HCT116 (cell line): ENCODE data around the gene LRRN2. TPM values are rescaled to one million over a fixed set of nuclear protein-coding genes. Genes with fewer than 3 reads are reported as not detected.

ENCODE experiments used
- ATAC-seq: fragments of 200-7000 bp; cut with Tn5 transposase; 2 replicates; pipeline ENCODE4 v1.9.1; 2020; ENCODE audit warnings: mild to moderate bottlenecking, moderate library complexity
- BruUV-seq: library from RNA; stranded (reverse); fragments of 400-500 nt; replicated peaks from 2 replicates; lab custom pipeline; 2021; lab: Mats Ljungman, UMichigan
- CTCF ChIA-PET: fragments of 300-600 bp; sonication (Branson Sonifier 250); formaldehyde crosslinking; loops from one replicate; lab custom pipeline; 2021; ENCODE audit warnings: antibody characterized with exemption; lab: Charles Lee
- POLR2A ChIA-PET: fragments of 300-600, 350-600 bp; sonication (Branson Sonifier 250); formaldehyde crosslinking; loops from one replicate; lab custom pipeline; 2021; ENCODE audit warnings: antibody characterized with exemption; lab: Charles Lee
- RAD21 ChIA-PET, 2 experiments: fragments of 300-600 bp; sonication (Branson Sonifier 250); formaldehyde crosslinking; loops; one replicate each; lab custom pipeline; 2023; ENCODE audit warnings: low total read pairs in 2 of 2; ENCODE audit not compliant: uncharacterized antibody in 2 of 2, unreplicated experiment in 2 of 2, low non-redundant PET in 1 of 2; lab: Charles Lee
- DNase-seq: peaks from one replicate; pipeline ENCODE4 v3.0.0-alpha.2; 2010; ENCODE audit warnings: low read depth, low spot score
- H2AFZ ChIP-seq: fragments of 200-600 bp; shearing (Covaris generic), sonication (generic); 2 replicates; pipeline ENCODE4 v1.6.1; 2017; ENCODE audit warnings: low read depth, mixed run types, mixed read lengths, antibody characterized with exemption, low read length; ENCODE audit not compliant: poor library complexity, severe bottlenecking
- H3K27ac ChIP-seq: 2 replicates; pipeline ENCODE4 v1.5.1; 2012; ENCODE audit warnings: low read depth, low read length
- H3K27me3 ChIP-seq: fragments of 200-600 bp; sonication (generic); 2 replicates; pipeline ENCODE4 v1.6.1; 2016; ENCODE audit warnings: mixed run types, low read length, mixed read lengths; ENCODE audit not compliant: insufficient read depth
- H3K36me3 ChIP-seq, 2 experiments: fragments of 200-500 bp in 1 of 2; fragments of 200-600 bp in 1 of 2; sonication (Bioruptor generic) in 1 of 2; sonication (generic) in 1 of 2; 2 replicates each; pipeline versions ENCODE4 v1.5.1 to v1.6.1; 2014 to 2016; ENCODE audit warnings: low read length in 2 of 2, inconsistent platforms in 1 of 2, mixed read lengths in 1 of 2, mixed run types in 1 of 2; ENCODE audit not compliant: insufficient read depth in 2 of 2, control insufficient read depth in 1 of 2
- H3K4me1 ChIP-seq, 2 experiments: fragments of 200-600 bp in 1 of 2; sonication (generic) in 1 of 2; 2 replicates each; pipeline versions ENCODE4 v1.5.1 to v1.6.1; 2012 to 2017; ENCODE audit warnings: low read length in 2 of 2, inconsistent platforms in 1 of 2, mild to moderate bottlenecking in 1 of 2, mixed read lengths in 1 of 2, mixed run types in 1 of 2, moderate library complexity in 1 of 2; ENCODE audit not compliant: insufficient read depth in 2 of 2, control insufficient read depth in 1 of 2
- H3K4me2 ChIP-seq: fragments of 200-600 bp; sonication (generic); 2 replicates; pipeline ENCODE4 v1.6.1; 2017; ENCODE audit warnings: mixed run types, low read length, mixed read lengths
- H3K4me3 ChIP-seq, 2 experiments: fragments of 200-600 bp in 1 of 2; sonication (generic) in 1 of 2; replicated peaks in 1 of 2; 2 replicates each; pipeline ENCODE4 v1.5.1; 2011 to 2016; ENCODE audit warnings: low read length in 2 of 2, control low read depth in 1 of 2, low read depth in 1 of 2, mild to moderate bottlenecking in 1 of 2, mixed read lengths in 1 of 2, mixed run types in 1 of 2
- H3K79me2 ChIP-seq: fragments of 200-600 bp; sonication (generic); 2 replicates; pipeline ENCODE4 v1.6.1; 2017; ENCODE audit warnings: mild to moderate bottlenecking, mixed run types, low read length, moderate library complexity, mixed read lengths; ENCODE audit not compliant: insufficient read depth
- H3K9ac ChIP-seq: fragments of 200-600 bp; sonication (generic); 2 replicates; pipeline ENCODE4 v1.6.1; 2016; ENCODE audit warnings: low read length, mixed read lengths
- H3K9me2 ChIP-seq: fragments of 200-600 bp; sonication (generic), shearing (Covaris generic); 2 replicates; pipeline ENCODE4 v1.6.1; 2017; ENCODE audit warnings: mixed run types, mild to moderate bottlenecking, moderate library complexity; ENCODE audit not compliant: insufficient read depth
- H3K9me3 ChIP-seq, 2 experiments: fragments of 200-500 bp in 1 of 2; fragments of 200-600 bp in 1 of 2; sonication (Bioruptor generic) in 1 of 2; sonication (generic) in 1 of 2; 2 replicates each; pipeline ENCODE4 v1.6.1; 2014 to 2017; ENCODE audit warnings: low read length in 2 of 2, mixed read lengths in 2 of 2, inconsistent platforms in 1 of 2, low read depth in 1 of 2, mild to moderate bottlenecking in 1 of 2, mixed run types in 1 of 2, moderate library complexity in 1 of 2; ENCODE audit not compliant: control insufficient read depth in 1 of 2, insufficient read depth in 1 of 2
- H4K20me1 ChIP-seq: fragments of 200-600 bp; sonication (generic), shearing (Covaris generic); 2 replicates; pipeline ENCODE4 v1.6.1; 2017; ENCODE audit warnings: mixed run types, mild to moderate bottlenecking, moderate library complexity; ENCODE audit not compliant: insufficient read depth
- CBX3 ChIP-seq: IDR thresholded peaks from 2 replicates; pipeline ENCODE4 v1.6.1; 2012; ENCODE audit warnings: low read depth
- EGR1 ChIP-seq: IDR thresholded peaks from 2 replicates; pipeline ENCODE4 v1.6.1; 2012; ENCODE audit warnings: low read depth
- EZH2 ChIP-seq: fragments of 200-600 bp; sonication (generic); IDR thresholded peaks from 2 replicates; pipeline ENCODE4 v1.6.1; 2017; ENCODE audit warnings: antibody characterized with exemption, mixed run types
- EZH2phosphoT487 ChIP-seq: fragments of 200-600 bp; IDR thresholded peaks from 2 replicates; pipeline ENCODE4 v1.6.1; 2018; ENCODE audit warnings: antibody characterized with exemption, borderline replicate concordance
- FOSL1 ChIP-seq: IDR thresholded peaks from 2 replicates; pipeline ENCODE4 v1.6.1; 2012; ENCODE audit warnings: low read depth
- JUND ChIP-seq: IDR thresholded peaks from 2 replicates; pipeline ENCODE4 v1.6.1; 2012
- POLR2A ChIP-seq: IDR thresholded peaks from 2 replicates; pipeline ENCODE4 v1.7.0; 2011; ENCODE audit warnings: borderline replicate concordance; ENCODE audit not compliant: insufficient read depth, insufficient read length; ENCODE audit errors: extremely low read depth
- POLR2AphosphoS5 ChIP-seq: IDR thresholded peaks from 2 replicates; pipeline ENCODE4 v1.6.1; 2011; ENCODE audit warnings: mild to moderate bottlenecking, low read depth, low read length, moderate library complexity
- SRF ChIP-seq: IDR thresholded peaks from 2 replicates; pipeline ENCODE4 v1.6.1; 2012; ENCODE audit warnings: low read depth
- YY1 ChIP-seq: IDR thresholded peaks from 2 replicates; pipeline ENCODE4 v1.6.1; 2011; ENCODE audit warnings: low read length, low read depth, moderate library complexity, mild to moderate bottlenecking; ENCODE audit not compliant: insufficient replicate concordance; ENCODE audit errors: extremely low read depth
- ZNF274 ChIP-seq: fragments of 200-500 bp; sonication (Bioruptor generic); IDR thresholded peaks from 2 replicates; pipeline ENCODE4 v1.6.1; 2014; ENCODE audit warnings: mild to moderate bottlenecking, low read depth, low read length, inconsistent platforms
- intact Hi-C: fragments of 100-400 bp; cut with micrococcal nuclease; formaldehyde crosslinking; loops from 2 replicates; pipeline ENCODE4 v1.10.0; 2022
- total RNA-seq: library from RNA; stranded (reverse); gene quantifications from one replicate; pipeline ENCODE4 v1.2.1, GENCODE V29; 2021; ENCODE audit not compliant: unreplicated experiment

LRRN2 gene
- total RNA-seq, 1 experiment from 2014 or later, result 3.2 TPM

DNA sequence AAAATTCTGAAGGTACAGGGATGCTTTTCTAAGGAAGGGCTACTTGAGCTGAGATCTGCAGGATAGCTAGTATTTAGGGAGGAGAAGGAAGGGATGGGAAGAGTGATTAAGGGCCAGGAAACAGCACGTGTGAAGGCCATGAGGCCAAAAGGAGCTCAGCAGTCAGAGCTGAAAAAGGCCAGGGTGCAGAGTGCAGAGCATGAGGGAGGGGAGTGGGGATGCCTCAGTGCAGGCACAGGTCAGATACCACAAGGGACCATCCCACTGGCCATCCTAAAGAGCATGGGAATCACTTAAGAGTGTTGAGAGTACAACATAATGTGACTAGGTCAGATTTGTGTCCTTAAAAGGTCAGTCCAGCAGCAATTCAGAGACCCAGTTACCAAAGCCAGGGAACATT is 16.0 kb downstream of the LRRN2 start:
- ChIA-PET RAD21 (no interaction called here), POLR2A (interaction anchor here (0.6 kb wide), 1 partner anchor 1106 kb away, joined by 3 read pairs; no protein-coding TSS in a partner anchor)

DNA sequence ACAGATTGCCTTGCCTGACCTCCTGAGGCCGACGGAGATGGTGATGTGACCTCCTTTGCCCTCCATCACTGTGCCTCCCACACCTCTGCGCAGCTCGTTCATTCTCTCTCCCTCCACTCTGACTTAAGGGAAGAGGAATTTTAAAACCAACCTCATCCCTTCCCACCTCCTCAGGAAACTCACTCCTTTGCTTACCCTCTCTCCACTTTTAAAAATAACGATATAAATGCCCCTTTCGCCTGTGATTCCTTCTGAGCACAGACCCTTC is 21.2 kb downstream of the LRRN2 start:
- H3K36me3 ChIP-seq, result no peaks in the 10 kb centered on the region
- H3K4me3 ChIP-seq, result no peak overlapping the region
- H3K9ac ChIP-seq, result no peak overlapping the region
- ChIA-PET POLR2A (no interaction called here), CTCF (no interaction called here), RAD21 (no interaction called here)
- intact Hi-C loops, result no loop called here
- H4K20me1 ChIP-seq, result no peaks in the 10 kb centered on the region
- no peak overlapping the region for H3K4me2 ChIP-seq
- no peak for DNase-seq
- H3K9me3 ChIP-seq, result no peaks in the 10 kb centered on the region
- ATAC-seq, result no peak
- H3K79me2 ChIP-seq, result no peaks in the 10 kb centered on the region
- no peaks in the 10 kb centered on the region for H3K4me1 ChIP-seq
- no peaks in the 10 kb centered on the region for H3K27me3 ChIP-seq
- BruUV-seq, result no TSS peak
- TF ChIP-seq JUND (no peak), EZH2phosphoT487 (no peak), SRF (no peak), CBX3 (no peak), EZH2 (no peak), ZNF274 (no peak), FOSL1 (no peak), POLR2A (no peak), EGR1 (no peak), YY1 (no peak)
- no peak overlapping the region for H2AFZ ChIP-seq
- H3K9me2 ChIP-seq, result no peaks in the 10 kb centered on the region
- H3K27ac ChIP-seq, result no peak overlapping the region

More for the DNA sequence above, 16.0 kb downstream of the LRRN2 start:
- BruUV-seq, result no TSS peak
- intact Hi-C loops, result no loop called here
- no peak overlapping the region for H2AFZ ChIP-seq
- H4K20me1 ChIP-seq, result no peaks in the 10 kb centered on the region
- no peaks in the 10 kb centered on the region for H3K79me2 ChIP-seq
- peaks cover 4 to 12% of the 10 kb centered on the region in 2 experiments; a peak in 2 of 4 replicates for H3K4me1 ChIP-seq
- TF ChIP-seq POLR2AphosphoS5 (no peak), YY1 (no peak)
- H3K27me3 ChIP-seq, result no peaks in the 10 kb centered on the region
- no peak overlapping the region for H3K9ac ChIP-seq
- H3K27ac ChIP-seq, result no peak overlapping the region
- H3K9me2 ChIP-seq, result no peaks in the 10 kb centered on the region
- no peak for ATAC-seq
- DNase-seq, result no peak
- H3K36me3 ChIP-seq, result no peaks in the 10 kb centered on the region
- no peak overlapping the region for H3K4me3 ChIP-seq
- CTCF ChIA-PET, result no interaction called here
- H3K4me2 ChIP-seq, result no peak overlapping the region
- no peaks in the 10 kb centered on the region for H3K9me3 ChIP-seq
